ENCODE data around the gene ITPKC.
A peak's percentile ranks its signal among the peaks of the same experiment; 100 is the strongest.
"Not testable (repeated sequence)": the region's sequence is repeated elsewhere in the genome, so short reads cannot be mapped to it uniquely, and the experiment has no call there.

Gene ITPKC

GRCh38 chr19:40742477-40742876 lies 25.6 kb downstream of the ITPKC start:
- DNase-seq, result no peak

DNA sequence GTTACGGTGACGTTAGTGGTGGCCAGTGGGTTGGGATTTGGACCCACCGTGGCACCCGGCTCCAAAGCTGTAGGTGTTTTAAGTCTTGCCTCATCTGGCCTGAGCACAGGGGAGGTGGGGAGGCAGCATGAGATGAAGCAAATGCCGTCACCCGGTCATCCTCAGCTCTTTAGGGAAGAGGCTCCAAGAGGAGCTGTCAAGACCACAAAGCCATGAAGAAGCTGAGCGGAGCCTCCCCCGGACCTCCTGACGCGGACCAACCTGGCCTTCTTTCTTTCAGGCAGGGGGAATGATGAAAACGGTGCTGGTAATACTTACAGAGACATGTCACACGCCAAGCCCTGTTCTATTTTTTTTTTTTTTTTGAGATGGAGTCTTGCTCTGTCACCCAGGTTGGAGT lies 26.0 kb downstream of the ITPKC start:
- DNase-seq, result no peak

DNA sequence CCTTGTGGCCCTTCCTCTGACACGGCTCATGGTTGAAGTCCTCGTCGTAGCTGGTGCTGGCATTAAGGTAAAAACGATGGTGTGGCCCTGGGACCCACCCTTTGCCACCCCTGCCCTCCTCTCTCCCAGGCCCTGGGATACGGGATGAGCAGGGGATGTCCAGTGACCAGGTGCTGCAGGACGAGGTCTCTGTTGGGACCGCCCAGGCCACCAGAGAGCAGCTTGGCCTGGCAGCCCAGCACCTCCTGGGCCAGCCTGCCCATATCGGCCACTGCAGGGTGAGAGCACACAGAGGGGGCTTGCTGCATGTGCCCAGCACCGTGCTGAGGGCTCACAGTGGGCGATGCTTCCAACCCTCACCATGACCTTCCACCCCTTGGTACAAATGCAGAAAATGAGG lies 27.0 kb downstream of the ITPKC start:
- DNase-seq, result no peak

DNA sequence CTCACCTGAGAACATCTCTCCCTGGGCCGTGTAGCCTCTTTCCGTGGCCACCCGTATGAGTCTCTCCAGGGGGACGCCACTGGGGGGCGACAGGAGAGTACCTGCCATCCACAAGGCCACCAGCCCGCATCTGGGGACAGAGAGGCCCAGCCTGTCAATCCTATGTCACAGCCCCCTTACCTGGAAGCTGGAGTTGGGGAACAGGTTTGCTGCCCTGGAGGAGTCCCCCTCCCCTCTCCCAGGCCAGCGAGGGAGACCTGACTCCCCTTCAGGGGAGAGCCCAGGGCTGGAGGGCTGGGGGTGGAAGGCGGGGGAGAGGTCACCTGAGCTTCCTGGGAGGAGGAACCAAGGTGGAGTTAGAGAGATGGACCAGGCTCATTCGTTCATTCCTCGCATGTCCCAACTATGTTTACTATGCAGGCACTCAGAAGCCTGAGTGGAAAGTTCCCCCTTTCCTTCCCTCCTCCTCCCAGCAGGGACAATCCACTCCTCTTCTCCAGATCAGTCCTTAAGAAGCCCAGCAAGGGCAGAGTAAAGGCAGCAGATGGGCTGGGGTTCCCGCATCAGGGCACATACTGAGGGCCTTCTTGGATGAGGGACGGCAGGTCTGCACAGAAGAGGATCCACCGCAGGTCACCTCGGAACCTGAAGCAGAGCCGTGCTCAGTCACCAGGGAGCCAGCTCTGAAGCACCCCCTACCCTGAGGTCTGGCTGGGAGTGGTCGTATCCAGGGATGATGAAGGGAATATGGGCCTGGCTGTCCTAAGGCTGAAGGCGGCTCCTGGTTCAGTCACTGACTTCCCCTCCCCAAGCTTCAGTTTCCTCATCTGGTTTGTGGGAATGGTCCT lies 27.9 kb downstream of the ITPKC start:
- no peak for DNase-seq

DNA sequence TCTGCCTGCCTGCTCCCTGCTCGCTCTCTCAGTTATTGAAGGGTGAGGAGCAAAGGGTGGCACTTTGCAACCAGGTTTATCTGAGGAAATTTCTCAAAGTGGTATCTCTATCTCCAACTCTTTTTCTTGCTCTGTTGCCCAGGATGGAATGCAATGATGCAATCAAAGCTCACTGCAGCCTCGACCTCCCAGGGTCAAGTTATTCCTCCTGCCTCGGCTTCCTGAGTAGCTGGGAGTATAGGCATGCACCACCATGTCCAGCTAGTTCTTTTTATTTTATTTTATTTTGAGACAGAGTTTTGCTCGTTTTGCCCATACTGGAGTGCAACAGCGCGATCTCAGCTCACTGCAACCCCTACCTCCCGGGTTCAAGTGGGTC lies 28.5 kb downstream of the ITPKC start:
- DNase-seq, result no peak

- no peak for DNase-seq
Observed at GRCh38 chr19:40747536-40747935, 30.6 kb downstream of the ITPKC start.

DNA sequence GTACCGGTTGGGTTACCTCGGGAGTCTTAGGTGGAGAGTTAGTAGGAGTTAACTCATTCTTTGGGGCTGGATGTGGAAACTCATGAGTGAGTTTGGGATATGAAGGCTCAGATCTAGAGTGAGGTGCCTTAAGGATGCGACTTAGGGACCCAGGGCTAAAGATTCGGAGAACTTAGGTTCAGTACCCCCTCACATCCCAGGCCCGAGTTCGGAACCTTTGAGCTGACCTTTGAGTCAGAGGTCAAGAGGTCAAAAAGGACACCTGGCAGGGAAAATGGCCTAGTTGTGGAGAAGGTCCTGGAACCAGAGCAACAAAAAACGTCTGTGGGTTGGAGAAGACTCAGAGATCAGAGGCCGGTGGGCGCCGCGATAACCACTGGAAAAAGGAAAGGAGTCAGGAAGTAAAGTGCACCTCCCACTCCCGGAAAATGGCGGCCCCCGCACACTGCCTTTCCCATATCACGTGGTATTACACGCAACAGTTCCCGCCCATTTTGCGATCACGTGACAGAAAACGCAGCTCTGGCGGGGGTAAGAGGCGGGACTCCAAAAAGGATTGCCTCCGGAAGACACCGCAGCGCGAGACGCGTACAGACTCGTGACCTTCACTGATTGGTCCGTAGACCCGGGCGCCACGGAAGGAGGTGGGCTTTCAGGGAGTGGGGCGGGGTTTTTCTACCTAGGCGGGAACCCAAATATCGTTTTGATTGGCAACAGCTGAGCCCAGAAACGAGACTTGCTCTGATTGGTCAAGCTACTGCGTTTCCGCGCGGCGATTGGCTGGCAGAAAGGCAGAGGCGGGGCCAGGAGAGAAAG lies 33.4 kb downstream of the ITPKC start, which contains the start of gene ACTMAP:
TSS of gene ACTMAP (minus strand) at position 420 of the 816 bp plus-strand sequence. CDS start 674 bp downstream, outside the sequence.
- peak; percentile 97 for DNase-seq

DNA sequence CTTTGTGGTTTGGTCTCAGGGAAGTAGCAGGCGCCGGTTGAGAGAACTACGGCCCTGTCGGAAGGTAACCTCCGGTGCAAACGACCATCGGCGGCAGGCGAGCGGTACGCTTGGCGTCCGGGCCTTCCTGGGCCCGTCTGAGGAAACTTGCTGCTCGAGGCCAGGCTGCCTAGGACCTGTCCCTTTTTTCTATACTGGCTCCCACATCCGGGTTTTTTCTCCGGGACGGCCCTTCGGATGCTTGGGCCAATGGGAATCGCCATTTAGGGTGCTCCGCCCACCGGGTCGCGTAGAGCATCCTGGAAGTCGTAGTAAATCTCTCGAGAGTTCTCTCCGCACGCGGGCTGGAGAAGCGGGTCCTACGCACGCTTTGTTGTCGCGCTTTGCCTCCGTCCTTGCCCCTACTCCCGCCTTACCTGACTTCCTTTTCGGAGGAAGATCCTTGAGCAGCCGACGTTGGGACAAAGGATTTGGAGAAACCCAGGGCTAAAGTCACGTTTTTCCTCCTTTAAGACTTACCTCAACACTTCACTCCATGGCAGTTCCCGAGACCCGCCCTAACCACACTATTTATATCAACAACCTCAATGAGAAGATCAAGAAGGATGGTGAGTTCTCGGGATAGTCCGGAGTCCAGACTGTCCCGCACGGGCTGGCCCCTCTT lies 34.1 kb downstream of the ITPKC start, which contains the start of gene SNRPA:
TSS of gene SNRPA (plus strand) at position 330 of the 664 bp plus-strand sequence. CDS start at position 536, 206 bp downstream.
- peak; percentile 95 for DNase-seq

GRCh38 chr19:40752257-40752781 lies 35.4 kb downstream of the ITPKC start:
- DNase-seq, result no peak

DNA sequence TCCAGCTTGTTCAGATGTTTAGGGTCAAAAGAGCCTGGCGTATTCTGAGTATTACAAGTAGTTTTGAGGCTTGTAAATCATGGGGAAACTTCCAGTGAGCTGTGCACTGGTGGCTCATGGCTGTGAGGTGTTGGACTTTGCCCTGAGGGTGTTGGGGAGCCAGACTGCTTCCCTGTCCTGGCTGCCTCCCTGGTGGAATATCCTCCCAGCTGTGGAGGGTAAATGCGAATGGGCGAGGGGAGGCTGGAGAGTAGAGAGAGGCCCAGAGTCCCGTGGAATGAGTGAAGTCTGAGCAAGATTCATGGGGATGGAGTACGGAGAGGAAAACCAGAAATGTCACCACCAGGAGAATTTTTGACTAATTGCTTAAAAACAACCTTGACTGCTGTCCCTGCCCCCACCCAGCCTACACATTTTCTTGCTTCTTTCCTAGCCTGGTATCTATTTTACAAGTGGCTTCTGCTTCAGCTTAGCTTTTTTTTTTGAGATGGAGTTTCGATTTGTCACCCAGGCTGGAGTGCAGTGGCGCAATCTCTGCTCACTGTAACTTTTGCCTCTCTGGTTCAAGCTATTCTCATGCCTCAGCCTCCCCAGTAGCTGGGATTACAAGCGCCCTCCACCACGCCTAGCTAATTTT lies 37.8 kb downstream of the ITPKC start:
- no peak for DNase-seq

DNA sequence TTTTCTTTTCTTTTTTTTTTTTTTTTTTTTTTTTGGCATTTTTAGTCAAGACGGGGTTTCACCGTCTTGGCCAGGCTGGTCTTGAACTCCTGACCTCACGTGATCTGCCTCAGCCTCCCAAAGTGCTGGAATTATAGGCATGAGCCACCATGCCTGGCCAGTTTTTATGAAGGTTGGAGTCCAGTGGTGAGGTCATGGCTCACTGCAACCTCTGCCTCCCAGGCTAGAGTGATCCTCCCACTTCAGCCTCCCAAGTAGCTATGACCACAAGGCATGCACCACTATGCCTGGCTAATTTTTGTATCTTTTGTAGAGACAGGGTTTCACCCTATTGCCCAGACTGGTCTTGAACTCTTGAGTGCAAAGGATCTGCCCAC lies 38.3 kb downstream of the ITPKC start:
- no peak for DNase-seq

DNA sequence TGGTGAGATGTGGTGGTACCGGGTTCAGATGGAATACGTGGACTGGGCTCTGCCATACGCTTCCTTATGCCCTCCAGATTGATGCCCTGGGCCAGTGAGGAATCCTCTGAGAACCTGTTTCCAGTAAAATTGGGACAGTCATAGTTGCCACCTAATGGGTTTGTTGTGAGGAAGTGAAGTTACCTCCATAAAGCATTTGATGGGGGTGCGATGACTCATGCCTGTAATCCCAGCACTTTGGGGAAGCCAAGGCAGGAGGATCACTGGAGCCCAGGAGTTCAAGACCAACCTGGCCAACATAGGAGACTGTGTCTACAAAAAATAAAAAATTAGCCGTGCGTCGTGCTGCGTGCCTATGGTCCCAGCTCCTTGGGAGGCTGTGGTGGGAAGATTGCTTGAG lies 38.9 kb downstream of the ITPKC start:
- no peak for DNase-seq

GRCh38 chr19:40756502-40757110 lies 39.7 kb downstream of the ITPKC start:
- DNase-seq, result no peak

DNA sequence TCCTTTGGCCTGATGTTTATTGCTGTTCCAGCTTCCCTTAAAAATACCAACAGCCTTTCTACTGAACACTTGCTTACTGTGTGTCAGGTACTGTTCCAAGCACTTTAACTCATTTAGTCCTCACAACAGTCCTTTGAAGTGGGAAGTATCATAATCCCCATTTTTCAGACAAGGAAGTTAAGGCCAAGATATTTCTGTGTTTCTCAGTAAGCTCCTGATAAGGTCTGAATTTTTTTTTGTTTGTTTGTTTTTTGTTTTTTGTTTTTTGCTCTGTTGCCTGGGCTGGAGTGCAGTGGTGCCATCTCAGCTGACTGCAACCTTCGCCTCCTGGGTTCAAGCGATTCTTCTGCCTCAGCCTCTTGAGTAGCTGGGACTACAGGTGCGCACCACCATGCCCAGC lies 41.6 kb downstream of the ITPKC start:
- DNase-seq, result no peak

DNA sequence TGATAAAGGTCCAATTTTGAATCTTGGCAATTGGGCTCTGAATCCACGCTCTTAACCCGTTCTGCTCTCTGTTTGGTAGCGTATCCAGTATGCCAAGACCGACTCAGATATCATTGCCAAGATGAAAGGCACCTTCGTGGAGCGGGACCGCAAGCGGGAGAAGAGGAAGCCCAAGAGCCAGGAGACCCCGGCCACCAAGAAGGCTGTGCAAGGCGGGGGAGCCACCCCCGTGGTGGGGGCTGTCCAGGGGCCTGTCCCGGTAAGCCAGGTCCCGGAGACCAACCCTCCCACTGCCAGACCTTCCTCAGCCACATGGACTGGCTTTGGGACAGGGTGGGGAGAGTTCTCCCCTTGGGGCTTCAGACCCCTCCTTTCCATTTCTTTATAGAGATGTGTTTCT lies 42.4 kb downstream of the ITPKC start:
- no peak for DNase-seq

DNA sequence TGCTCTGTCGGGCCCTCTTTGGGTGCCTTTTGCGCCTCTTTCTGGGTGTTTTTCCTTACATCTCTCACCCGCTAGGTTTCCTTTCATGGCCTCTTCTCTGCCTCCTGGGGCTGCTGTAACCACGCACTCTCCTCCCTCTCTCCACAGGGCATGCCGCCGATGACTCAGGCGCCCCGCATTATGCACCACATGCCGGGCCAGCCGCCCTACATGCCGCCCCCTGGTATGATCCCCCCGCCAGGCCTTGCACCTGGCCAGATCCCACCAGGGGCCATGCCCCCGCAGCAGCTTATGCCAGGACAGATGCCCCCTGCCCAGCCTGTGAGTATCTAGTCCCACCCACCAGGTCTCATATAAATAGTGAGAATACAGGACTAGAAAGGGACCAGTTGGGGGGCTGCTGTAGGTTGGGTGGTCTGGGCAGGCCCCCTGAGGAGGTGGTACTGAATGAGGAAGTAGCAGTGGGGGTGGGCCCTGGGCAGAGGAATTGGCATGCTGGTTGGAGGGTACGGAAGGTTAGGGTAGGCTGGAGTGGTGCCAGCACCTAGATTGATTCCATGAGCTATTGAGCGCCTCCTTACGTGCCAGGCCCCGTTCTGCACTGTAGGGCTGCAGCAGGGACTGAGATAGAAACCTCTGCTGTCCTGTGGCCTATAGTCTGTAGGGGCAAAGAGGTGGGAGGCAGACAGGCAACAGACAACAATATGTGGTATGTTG lies 46.0 kb downstream of the ITPKC start:
- DNase-seq, result no peak

DNA sequence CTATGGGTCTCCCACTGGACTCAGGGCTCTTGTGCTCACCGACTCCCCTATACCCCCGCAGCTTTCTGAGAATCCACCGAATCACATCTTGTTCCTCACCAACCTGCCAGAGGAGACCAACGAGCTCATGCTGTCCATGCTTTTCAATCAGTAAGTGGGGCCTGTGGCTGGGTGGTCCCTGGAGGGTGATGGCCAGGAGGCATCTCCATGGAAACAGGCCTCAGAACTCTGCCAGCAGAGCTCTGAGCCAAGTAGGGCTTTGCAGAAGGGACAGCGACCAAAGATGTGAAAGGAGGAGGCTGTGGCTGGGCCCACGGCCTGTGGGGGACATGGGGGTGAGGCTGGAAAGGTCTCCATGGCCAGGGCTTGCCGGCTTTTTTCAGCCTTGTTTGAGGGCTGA lies 46.6 kb downstream of the ITPKC start:
- DNase-seq, result no peak

DNA sequence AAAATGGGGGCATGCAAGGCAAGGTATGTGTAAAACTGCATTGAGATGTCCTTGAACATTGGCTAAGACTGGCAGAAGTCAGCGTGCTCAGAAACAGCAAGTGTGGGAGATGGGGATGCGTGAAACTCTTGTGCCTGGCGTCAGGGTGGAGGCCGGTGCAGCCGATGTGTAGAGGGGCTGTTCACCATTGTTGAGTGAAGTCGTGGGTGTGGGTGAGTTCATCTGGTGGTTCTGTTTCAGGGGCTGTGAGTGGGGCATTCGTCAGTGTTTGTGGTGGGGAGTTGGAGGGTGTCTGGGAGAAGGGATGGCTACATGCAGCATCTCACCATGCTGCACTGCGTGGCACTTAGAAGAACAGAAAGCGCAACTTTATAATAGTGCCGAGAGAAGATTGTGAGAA lies 47.1 kb downstream of the ITPKC start:
- DNase-seq, result no peak

DNA sequence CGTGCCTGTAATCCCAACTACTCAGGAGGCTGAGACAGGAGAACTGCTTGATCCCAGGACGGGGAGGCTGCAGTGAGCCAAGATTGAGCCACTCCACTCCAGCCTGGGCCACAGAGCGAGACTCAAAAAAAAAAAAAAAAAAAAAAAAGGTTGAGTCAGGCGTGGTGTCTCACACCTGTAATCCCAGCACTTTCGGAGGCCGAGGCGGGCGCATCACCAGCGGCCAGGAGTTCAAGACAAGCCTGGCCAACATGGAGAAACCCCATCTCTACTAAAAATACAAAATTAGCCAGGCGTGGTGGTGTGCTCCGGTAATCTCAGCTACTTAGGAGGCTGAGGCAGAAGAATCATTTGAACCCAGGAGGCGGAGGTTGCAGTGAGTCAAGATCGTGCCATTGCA lies 49.5 kb downstream of the ITPKC start:
- DNase-seq, result not testable (repeated sequence)

- DNase-seq, result no peak
Observed at GRCh38 chr19:40768869-40769268, 52.0 kb downstream of the ITPKC start.

DNA sequence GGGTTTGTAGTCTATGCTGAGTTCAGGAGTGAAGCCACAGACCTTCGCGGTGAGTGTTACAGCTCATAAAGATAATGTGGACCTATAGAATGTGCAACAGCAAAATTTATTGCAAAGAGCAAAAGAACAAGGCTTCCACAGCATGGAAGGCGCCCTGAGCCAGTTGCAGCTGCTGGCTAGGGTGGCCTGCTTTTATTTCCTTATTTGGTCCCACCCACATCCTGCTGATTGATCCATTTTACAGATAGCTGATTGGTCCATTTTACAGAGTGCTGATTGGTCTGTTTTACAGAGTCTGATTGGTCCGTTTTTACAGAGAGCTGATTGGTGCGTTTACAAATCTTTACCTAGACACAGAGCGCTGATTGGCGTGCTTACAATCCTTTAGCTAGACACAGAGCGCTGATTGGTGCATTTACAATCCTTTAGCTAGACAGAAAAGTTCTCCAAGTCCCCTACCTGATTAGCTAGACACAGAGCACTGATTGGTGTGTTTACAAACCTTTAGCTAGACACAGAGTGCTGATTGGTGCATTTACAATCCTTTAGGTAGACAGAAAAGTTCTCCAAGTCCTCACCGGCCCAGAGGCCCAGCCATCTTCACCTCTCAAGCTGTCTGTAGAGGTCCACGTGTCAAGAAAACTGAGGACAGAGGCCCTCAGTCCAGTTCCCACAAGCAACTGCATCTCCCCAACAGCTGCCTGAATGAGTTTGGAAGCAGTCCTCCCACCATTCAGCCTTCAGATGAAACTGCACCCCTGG lies 54.4 kb downstream of the ITPKC start:
- not testable (repeated sequence) for DNase-seq
